H1 (cell line): Measurements from ENCODE around the gene MAPK8IP3. TPM values are rescaled to one million over a fixed set of nuclear protein-coding genes. Genes with fewer than 3 reads are reported as not detected.

Experiments
- CTCF ChIA-PET: fragments of 300-600 bp; sonication (Branson Sonifier 250); formaldehyde crosslinking; loops from one replicate; lab custom pipeline; 2021; ENCODE audit not compliant: partially characterized antibody; lab: Charles Lee
- POLR2A ChIA-PET: fragments of 300-600 bp; sonication (Branson Sonifier 250); formaldehyde crosslinking; loops from one replicate; lab custom pipeline; 2021; ENCODE audit warnings: inconsistent platforms; ENCODE audit not compliant: partially characterized antibody; lab: Charles Lee
- DNase-seq, 2 experiments: peaks; one replicate each; pipeline versions ENCODE4 v3.0.0 to v3.0.0-alpha.2; 2010 to 2022; ENCODE audit warnings: low spot score in 2 of 2, low read depth in 1 of 2, mixed read lengths in 1 of 2
- FAIRE-seq: peaks from 2 replicates; lab custom pipeline; 2011; peaks lifted over from hg19 to GRCh38; lab: Jason Lieb, UNC
- H2AFZ ChIP-seq: 2 replicates; pipeline ENCODE4 v1.8.1; 2012; ENCODE audit warnings: low read length, inconsistent platforms
- H2AK5ac ChIP-seq: 2 replicates; pipeline ENCODE4 v1.6.1; 2013; ENCODE audit warnings: low read depth, low read length
- H2BK120ac ChIP-seq: replicated peaks from 2 replicates; pipeline ENCODE3; 2013; ENCODE audit warnings: low read depth, low read length, inconsistent platforms
- H2BK12ac ChIP-seq: 2 replicates; pipeline ENCODE4 v1.6.1; 2013; ENCODE audit warnings: low read depth, low read length
- H2BK15ac ChIP-seq: 2 replicates; pipeline ENCODE4 v1.6.1; 2013; ENCODE audit warnings: low read length
- H2BK20ac ChIP-seq: 2 replicates; pipeline ENCODE4 v1.6.1; 2013; ENCODE audit warnings: low read length
- H2BK5ac ChIP-seq: 2 replicates; pipeline ENCODE4 v1.6.1; 2013; ENCODE audit warnings: low read depth, low read length
- H3K14ac ChIP-seq: 2 replicates; pipeline ENCODE4 v1.6.1; 2013; ENCODE audit warnings: inconsistent platforms; ENCODE audit not compliant: insufficient read length
- H3K18ac ChIP-seq: 2 replicates; pipeline ENCODE4 v1.6.1; 2013; ENCODE audit warnings: low read length; ENCODE audit errors: extremely low read depth
- H3K23ac ChIP-seq: 2 replicates; pipeline ENCODE4 v1.6.1; 2013; ENCODE audit warnings: inconsistent platforms; ENCODE audit not compliant: insufficient read length
- H3K23me2 ChIP-seq: 2 replicates; pipeline ENCODE4 v1.6.1; 2013; ENCODE audit warnings: low read depth, low read length
- H3K27ac ChIP-seq: 2 replicates; pipeline ENCODE4 v1.6.1; 2011; ENCODE audit warnings: low read depth, low read length, inconsistent platforms
- H3K27me3 ChIP-seq, 4 experiments: replicated peaks in 1 of 4; 1 replicate in 1 of 4; 2 replicates in 3 of 4; pipeline versions ENCODE4 v1.6.1 to v1.8.1; 2011 to 2013; ENCODE audit warnings: low read length in 3 of 4, mild to moderate bottlenecking in 3 of 4, inconsistent platforms in 2 of 4, mixed read lengths in 2 of 4, moderate library complexity in 1 of 4; ENCODE audit not compliant: control insufficient read depth in 3 of 4, insufficient read depth in 3 of 4; ENCODE audit errors: extremely low read depth in 1 of 4
- H3K36me3 ChIP-seq, 4 experiments: 2 replicates each; pipeline versions ENCODE4 v1.6.1 to v1.8.1; 2011 to 2013; ENCODE audit warnings: mild to moderate bottlenecking in 4 of 4, low read length in 3 of 4, moderate library complexity in 2 of 4, control low read depth in 1 of 4, inconsistent platforms in 1 of 4; ENCODE audit not compliant: insufficient read depth in 4 of 4, control insufficient read depth in 2 of 4
- H3K4ac ChIP-seq: replicated peaks from 2 replicates; pipeline ENCODE3; 2013; ENCODE audit warnings: low read length, low read depth, mixed read lengths, inconsistent platforms; ENCODE audit not compliant: insufficient read length
- H3K4me1 ChIP-seq, 4 experiments: replicated peaks in 1 of 4; 1 replicate in 1 of 4; 2 replicates in 3 of 4; pipeline versions ENCODE4 v1.6.1 to v1.8.1; 2011 to 2013; ENCODE audit warnings: low read length in 3 of 4, inconsistent platforms in 2 of 4, mixed read lengths in 1 of 4; ENCODE audit not compliant: insufficient read depth in 4 of 4, control insufficient read depth in 3 of 4
- H3K4me2 ChIP-seq, 2 experiments: 2 replicates each; pipeline versions ENCODE4 v1.6.1 to v1.8.1; 2011 to 2013; ENCODE audit warnings: low read depth in 2 of 2, low read length in 2 of 2, control low read depth in 1 of 2, inconsistent platforms in 1 of 2, mild to moderate bottlenecking in 1 of 2; ENCODE audit not compliant: insufficient read depth in 1 of 2
- H3K4me3 ChIP-seq, 4 experiments: fragments of 200-600, 300-600 bp in 1 of 4; sonication (generic), shearing (Covaris generic), sonication (Bioruptor Twin) in 1 of 4; 2 replicates each; pipeline versions ENCODE4 v1.5.1 to v1.8.1; 2011 to 2016; ENCODE audit warnings: low read length in 4 of 4, low read depth in 3 of 4, control low read depth in 2 of 4, inconsistent platforms in 2 of 4, mild to moderate bottlenecking in 2 of 4, mixed read lengths in 1 of 4, moderate library complexity in 1 of 4; ENCODE audit not compliant: insufficient read depth in 2 of 4; ENCODE audit errors: extremely low read depth in 1 of 4
- H3K56ac ChIP-seq: replicated peaks from 2 replicates; pipeline ENCODE3; 2013; ENCODE audit warnings: low read depth, mild to moderate bottlenecking, mixed read lengths, low read length, inconsistent platforms; ENCODE audit not compliant: insufficient read length
- H3K79me1 ChIP-seq: 2 replicates; pipeline ENCODE4 v1.6.1; 2013; ENCODE audit warnings: low read depth, low read length, control low read depth
- H3K79me2 ChIP-seq, 2 experiments: 2 replicates each; pipeline versions ENCODE4 v1.6.1 to v1.8.1; 2012 to 2013; ENCODE audit warnings: low read length in 2 of 2, mild to moderate bottlenecking in 2 of 2, inconsistent platforms in 1 of 2; ENCODE audit not compliant: insufficient read depth in 2 of 2, control insufficient read depth in 1 of 2
- H3K9ac ChIP-seq, 4 experiments: replicated peaks in 1 of 4; 1 replicate in 1 of 4; 2 replicates in 3 of 4; pipeline versions ENCODE4 v1.6.1 to v1.8.1; 2011 to 2013; ENCODE audit warnings: low read depth in 3 of 4, low read length in 3 of 4, control low read depth in 2 of 4, mild to moderate bottlenecking in 2 of 4, moderate library complexity in 2 of 4, inconsistent platforms in 1 of 4; ENCODE audit errors: extremely low read depth in 1 of 4
- H3K9me3 ChIP-seq, 2 experiments: 2 replicates each; pipeline versions ENCODE4 v1.6.1 to v1.8.1; 2012 to 2013; ENCODE audit warnings: mild to moderate bottlenecking in 2 of 2, moderate library complexity in 2 of 2, control low read depth in 1 of 2, inconsistent platforms in 1 of 2, low read depth in 1 of 2, low read length in 1 of 2, mixed read lengths in 1 of 2; ENCODE audit not compliant: insufficient read depth in 2 of 2
- H4K20me1 ChIP-seq, 2 experiments: replicated peaks in 1 of 2; 2 replicates each; pipeline versions ENCODE3 to v1.8.1; 2011 to 2013; ENCODE audit warnings: inconsistent platforms in 2 of 2, low read length in 2 of 2, mild to moderate bottlenecking in 1 of 2; ENCODE audit not compliant: insufficient read depth in 2 of 2, control insufficient read depth in 1 of 2
- H4K5ac ChIP-seq: 2 replicates; pipeline ENCODE4 v1.6.1; 2013; ENCODE audit warnings: low read length, low read depth, mixed read lengths, inconsistent platforms; ENCODE audit not compliant: insufficient read length
- H4K8ac ChIP-seq: 2 replicates; pipeline ENCODE4 v1.8.0; 2013; ENCODE audit warnings: mild to moderate bottlenecking, moderate library complexity, low read length, inconsistent platforms; ENCODE audit not compliant: insufficient read depth; ENCODE audit errors: extremely low read depth
- H4K91ac ChIP-seq: replicated peaks from 2 replicates; pipeline ENCODE3; 2013; ENCODE audit warnings: low read length, mixed read lengths, inconsistent platforms; ENCODE audit not compliant: insufficient read length
- CBX8 ChIP-seq: fragments of 300-800, 300-1000 bp; sonication (generic); IDR thresholded peaks from 2 replicates; pipeline ENCODE4 v1.7.1; 2016; ENCODE audit warnings: low read depth, low read length, borderline replicate concordance
- CHD2 ChIP-seq: IDR thresholded peaks from 2 replicates; pipeline ENCODE4 v1.6.1; 2012; ENCODE audit warnings: low read length, improper control_type of control experiment
- KDM5A ChIP-seq: fragments of 200-600 bp; IDR thresholded peaks from 2 replicates; pipeline ENCODE4 v1.7.1; 2012; ENCODE audit warnings: mild to moderate bottlenecking, low read length, inconsistent platforms, mixed read lengths
- WGBS, 2 experiments: shearing (Covaris generic) in 1 of 2; methylation state at CpG; one replicate each; pipeline versions ENCODE4 v1.1.6 to v1.1.7; 2013 to 2015; ENCODE audit warnings: low lambda C conversion rate in 2 of 2, mixed read lengths in 2 of 2, inconsistent platforms in 1 of 2, low coverage in 1 of 2, missing lambda C conversion rate in 1 of 2; ENCODE audit not compliant: insufficient replicate concordance in 2 of 2, insufficient coverage in 1 of 2, insufficient read length in 1 of 2; ENCODE audit errors: extremely low coverage in 1 of 2, missing lambda C conversion rate in 1 of 2; 5-methylcytosine and 5-hydroxymethylcytosine counted together
- polyA plus RNA-seq, 7 experiments: library from polyadenylated mRNA; depleted of rRNA in 3 of 7; stranded (reverse) in 5 of 7; unstranded in 2 of 7; fragments of >200 nt in 5 of 7; fragments of 200-250 nt in 2 of 7; gene quantifications; 1 replicate in 5 of 7; 2 replicates in 1 of 7; 4 replicates in 1 of 7; pipeline versions ENCODE4 v1.2.1 to v1.2.3, GENCODE V29; 2011 to 2013; ENCODE audit warnings: missing spikeins in 2 of 7, mixed read lengths in 2 of 7
- total RNA-seq: library from RNA; stranded (reverse); fragmentation: NEBNext Ultra II Directional; extraction: Animal tissue kit (Norgen Biotek cat#: 25700); gene quantifications from 2 replicates; pipeline ENCODE4 v1.2.1, GENCODE V29; 2021

MAPK8IP3 gene
- total and polyA plus RNA-seq, 2 of the 8 experiments (the other 6 are each of a cell fraction or from before 2014, with no cell fraction given): 16.9 to 43.4 TPM

- H2AFZ ChIP-seq: no peak within 1 kb of the TSS
- no peak for TF ChIP-seq KDM5A
- TF ChIP-seq CHD2: no peak
- no peak for TF ChIP-seq CBX8
Observed at GRCh38 chr16:1771188-1771863, 65.3 kb downstream of the MAPK8IP3 start, which contains the start of gene NME3. TSS of gene NME3 (minus strand) at chr16:1771543. CDS start at chr16:1771534, 9 bp downstream.

More at GRCh38 chr16:1771188-1771863, 65.3 kb downstream of the MAPK8IP3 start, which contains the start of gene NME3:
- Histone ChIP-seq H3K23me2 (peaks cover 17% of the 10 kb centered on the region), H2BK12ac (peak within 1 kb of the TSS; percentile 4; the same call in 1 of the 2 replicates), H3K4ac (peak within 1 kb of the TSS; percentile 90), H3K4me1 (peaks cover 0 to 12% (median 10%) of the 10 kb centered on the region in 4 experiments; a peak in 5 of 7 replicates), H3K79me2 (peaks cover 0 to 15% of the 10 kb centered on the region in 2 experiments; a peak in 1 of 4 replicates), H3K23ac (no peak within 1 kb of the TSS), H2BK20ac (no peak within 1 kb of the TSS), H3K4me2 (peak within 1 kb of the TSS; percentile 71 to 92), H2BK120ac (no peak within 1 kb of the TSS), H3K14ac (no peak within 1 kb of the TSS), H3K56ac (peak within 1 kb of the TSS; percentile 73), H4K20me1 (peaks cover 0 to 18% of the 10 kb centered on the region in 2 experiments), H4K5ac (peak within 1 kb of the TSS; percentile 81), H2BK15ac (peak within 1 kb of the TSS; percentile 72; the same call in 1 of the 2 replicates), H3K18ac (peak within 1 kb of the TSS; percentile 90), H2BK5ac (peak within 1 kb of the TSS; percentile 88), H3K27me3 (no peaks in the 10 kb centered on the region), H2AK5ac (no peak within 1 kb of the TSS; the same call in 1 of the 2 replicates), H4K91ac (peak within 1 kb of the TSS; percentile 93), H3K9me3 (no peaks in the 10 kb centered on the region), H4K8ac (peak within 1 kb of the TSS; percentile 94), H3K4me3 (peak within 1 kb of the TSS; percentile 82 to 91 (median 82)), H3K27ac (peak within 1 kb of the TSS; percentile 62), H3K79me1 (peaks cover 4% of the 10 kb centered on the region), H3K36me3 (peaks cover 3 to 36% (median 6%) of the 10 kb centered on the region in 4 experiments; a peak in 4 of 8 replicates), H3K9ac (peak within 1 kb of the TSS; percentile 69 to 94 (median 89))
- FAIRE-seq: no peak
- ChIA-PET CTCF (interaction anchor here (1.2 to 2.2 kb wide), 2 partner anchors 11 to 12 kb away, joined by 3 to 8 read pairs; partner anchors contain the start of genes NUBP2 and SPSB3), POLR2A (interaction anchor here (0.6 to 13.5 kb wide), 31 partner anchors 8 to 351 kb away, joined by 3 to 246 read pairs (median 5); partner anchors contain the start of genes FAHD1, HAGH, IGFALS and JPT2)
- WGBS, 2 experiments: 1% methylated on average over 37 of the region's 79 CpGs; no CpG with 5 or more reads in 1 of the 2 experiments
- peak in 1 of 2 experiments; percentile 90 for DNase-seq
